ENCODE data around the gene TAB2.

DNA sequence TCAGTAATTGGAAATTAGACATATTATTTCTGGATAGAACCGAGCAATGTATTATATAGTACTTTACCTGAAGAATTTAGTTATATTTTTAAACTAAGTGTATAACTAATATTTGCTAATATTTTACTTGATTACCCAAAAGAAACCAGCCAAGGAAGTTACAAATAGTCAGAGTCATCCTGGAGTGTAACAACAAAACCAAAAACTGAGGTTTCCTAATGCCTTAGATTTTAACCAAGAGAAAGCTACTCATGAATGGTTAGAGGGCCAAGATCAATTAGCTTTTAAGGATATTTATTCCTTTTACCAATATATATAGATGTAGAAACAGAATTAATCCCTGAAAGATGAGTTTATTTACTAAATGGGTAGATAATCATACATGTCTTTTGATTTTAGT, 26.0 kb downstream of the TAB2 start:
- TF ChIP-seq, protein P1, sequence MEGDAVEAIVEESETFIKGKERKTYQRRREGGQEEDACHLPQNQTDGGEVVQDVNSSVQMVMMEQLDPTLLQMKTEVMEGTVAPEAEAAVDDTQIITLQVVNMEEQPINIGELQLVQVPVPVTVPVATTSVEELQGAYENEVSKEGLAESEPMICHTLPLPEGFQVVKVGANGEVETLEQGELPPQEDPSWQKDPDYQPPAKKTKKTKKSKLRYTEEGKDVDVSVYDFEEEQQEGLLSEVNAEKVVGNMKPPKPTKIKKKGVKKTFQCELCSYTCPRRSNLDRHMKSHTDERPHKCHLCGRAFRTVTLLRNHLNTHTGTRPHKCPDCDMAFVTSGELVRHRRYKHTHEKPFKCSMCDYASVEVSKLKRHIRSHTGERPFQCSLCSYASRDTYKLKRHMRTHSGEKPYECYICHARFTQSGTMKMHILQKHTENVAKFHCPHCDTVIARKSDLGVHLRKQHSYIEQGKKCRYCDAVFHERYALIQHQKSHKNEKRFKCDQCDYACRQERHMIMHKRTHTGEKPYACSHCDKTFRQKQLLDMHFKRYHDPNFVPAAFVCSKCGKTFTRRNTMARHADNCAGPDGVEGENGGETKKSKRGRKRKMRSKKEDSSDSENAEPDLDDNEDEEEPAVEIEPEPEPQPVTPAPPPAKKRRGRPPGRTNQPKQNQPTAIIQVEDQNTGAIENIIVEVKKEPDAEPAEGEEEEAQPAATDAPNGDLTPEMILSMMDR (conservative IDR thresholded peaks at IDR 0.05; ENCODE audit: low read depth, low read length): no peak
- no peak for TF ChIP-seq EZH2 (IDR thresholded peaks at IDR 0.05; ENCODE audit: borderline replicate concordance, low read depth, low read length, poor library complexity, severe bottlenecking)

Data from A673 (cell line).